Measurements from ENCODE around the gene GATM. TPM values are rescaled to one million over a fixed set of nuclear protein-coding genes. Genes with fewer than 3 reads are reported as not detected.
A peak's percentile ranks its signal among the peaks of the same experiment; 100 is the strongest.

Gene GATM
- polyA plus RNA-seq (0.53 to 1.2 TPM (median 0.60 TPM) in 3 replicates), polyA minus RNA-seq (0.32 to 1.6 TPM in 2 of 3 replicates, not detected in the other)
- polyA plus RNA-seq (2011; ENCODE audit: low read depth), result 1.1 TPM
- polyA plus RNA-seq (2011; cell fraction: cytosol; rRNA removed), result 0.56 and 1.1 TPM in 2 replicates
- 0.84 and 1.7 TPM in 2 replicates for polyA plus RNA-seq (2011; cell fraction: nucleus; rRNA removed)
- polyA plus RNA-seq (2012; ENCODE audit: low replicate concordance), result 0.29 and 1.2 TPM in 2 replicates
- not detected for polyA minus RNA-seq (2011; cell fraction: cytosol; rRNA and poly(A)+ RNA removed)
- 0.53 and 1.7 TPM in 2 replicates for polyA minus RNA-seq (2011; cell fraction: nucleus; rRNA and poly(A)+ RNA removed)

DNA sequence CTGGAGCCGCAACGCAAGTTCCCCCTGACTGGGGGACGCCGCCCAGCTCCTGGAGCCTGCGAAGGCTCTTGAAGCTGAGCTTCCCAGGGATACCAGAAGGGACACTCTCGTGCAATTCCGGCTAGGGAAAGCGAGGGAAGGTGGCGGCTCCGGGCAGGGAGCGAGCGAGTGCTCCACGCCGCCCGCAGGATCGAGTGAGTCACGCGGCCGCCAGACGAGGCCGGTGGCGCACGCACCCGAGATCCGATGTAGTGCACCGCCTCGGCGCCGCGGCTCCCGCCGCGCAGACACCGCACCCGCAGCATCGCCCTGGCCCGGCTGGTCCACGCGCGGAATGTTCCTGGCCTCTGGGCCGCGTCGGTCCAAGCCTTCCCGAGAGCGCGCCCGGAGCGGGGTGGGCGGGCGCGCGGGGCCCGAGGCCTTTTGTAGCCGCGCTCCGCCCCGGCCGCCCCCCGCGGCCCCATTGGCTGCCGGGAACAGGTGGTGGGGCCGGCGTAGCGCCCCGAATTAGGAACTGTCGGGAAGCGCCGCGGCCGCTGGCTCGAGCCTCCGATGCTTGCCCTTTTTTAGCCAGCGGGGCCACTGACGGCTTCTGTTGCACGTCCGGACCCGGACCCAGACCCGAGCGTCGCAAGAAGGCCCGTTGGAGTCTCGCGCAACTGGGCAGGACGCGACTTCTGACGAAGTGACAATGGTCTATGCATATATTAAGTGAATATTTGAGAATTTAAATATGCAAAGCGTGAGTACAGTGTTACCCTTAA lies at the start of gene GATM:
Gene GATM (minus strand): TSS at position 396 of the 764 bp plus-strand sequence. CDS start 91 bp downstream, at position 305.
- FAIRE-seq (no peak), DNase-seq (ENCODE audit: low read depth, low spot score) (no peak)
- peak within 1 kb of the TSS; percentile 66 for H2AFZ ChIP-seq (ENCODE audit: control insufficient read depth, low read length)

GRCh38 chr15:45427085-45427484 lies 48.7 kb upstream of the GATM start:
- Histone ChIP-seq H3K36me3 (ENCODE audit: control insufficient read depth in 2 of 2, extremely low read depth in 1 of 2, insufficient read depth in 2 of 2, low read length in 2 of 2) (no peaks in the 10 kb centered on the region), H3K9ac (ENCODE audit: control insufficient read depth, extremely low read depth, insufficient read depth, low read length) (no peak overlapping the region), H3K27me3 (ENCODE audit: control insufficient read depth, extremely low read depth, insufficient read depth, low read length) (peaks cover 22% of the 10 kb centered on the region), H4K20me1 (ENCODE audit: control insufficient read depth, extremely low read depth, insufficient read depth, low read length) (no peaks in the 10 kb centered on the region), H3K4me2 (ENCODE audit: control insufficient read depth, extremely low read depth, insufficient read depth, low read depth, low read length) (no peak overlapping the region), H3K27ac (ENCODE audit: control insufficient read depth, insufficient read depth, low read length) (no peak overlapping the region), H3K9me1 (ENCODE audit: control insufficient read depth, extremely low read depth, insufficient read depth, low read length) (no peaks in the 10 kb centered on the region), H3K9me3 (ENCODE audit: control insufficient read depth, low read depth, low read length) (no peaks in the 10 kb centered on the region), H3K4me3 (ENCODE audit: control insufficient read depth in 2 of 3, extremely low read depth in 1 of 3, insufficient read depth in 2 of 3, low read depth in 1 of 3, low read length in 3 of 3) (no peak overlapping the region), H3K79me2 (ENCODE audit: control insufficient read depth, insufficient read depth, low read length) (no peaks in the 10 kb centered on the region), H3K4me1 (ENCODE audit: control insufficient read depth, extremely low read depth, insufficient read depth, low read length) (no peaks in the 10 kb centered on the region), H2AFZ (ENCODE audit: control insufficient read depth, low read length) (no peak overlapping the region)
- no peak for DNase-seq (ENCODE audit: low read depth, low spot score)
- dilution Hi-C loops (cut with MboI; ENCODE audit: extremely low pct_ligation_motif_present, low sequenced_read_pairs), result no loop called here
- TF ChIP-seq EZH2 (IDR thresholded peaks at IDR 0.05; ENCODE audit: low read length), result no peak
- TF ChIP-seq, protein P1, sequence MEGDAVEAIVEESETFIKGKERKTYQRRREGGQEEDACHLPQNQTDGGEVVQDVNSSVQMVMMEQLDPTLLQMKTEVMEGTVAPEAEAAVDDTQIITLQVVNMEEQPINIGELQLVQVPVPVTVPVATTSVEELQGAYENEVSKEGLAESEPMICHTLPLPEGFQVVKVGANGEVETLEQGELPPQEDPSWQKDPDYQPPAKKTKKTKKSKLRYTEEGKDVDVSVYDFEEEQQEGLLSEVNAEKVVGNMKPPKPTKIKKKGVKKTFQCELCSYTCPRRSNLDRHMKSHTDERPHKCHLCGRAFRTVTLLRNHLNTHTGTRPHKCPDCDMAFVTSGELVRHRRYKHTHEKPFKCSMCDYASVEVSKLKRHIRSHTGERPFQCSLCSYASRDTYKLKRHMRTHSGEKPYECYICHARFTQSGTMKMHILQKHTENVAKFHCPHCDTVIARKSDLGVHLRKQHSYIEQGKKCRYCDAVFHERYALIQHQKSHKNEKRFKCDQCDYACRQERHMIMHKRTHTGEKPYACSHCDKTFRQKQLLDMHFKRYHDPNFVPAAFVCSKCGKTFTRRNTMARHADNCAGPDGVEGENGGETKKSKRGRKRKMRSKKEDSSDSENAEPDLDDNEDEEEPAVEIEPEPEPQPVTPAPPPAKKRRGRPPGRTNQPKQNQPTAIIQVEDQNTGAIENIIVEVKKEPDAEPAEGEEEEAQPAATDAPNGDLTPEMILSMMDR (optimal IDR thresholded peaks at IDR 0.05 in 1 of 3, IDR thresholded peaks at IDR 0.05 in 1 of 3, conservative IDR thresholded peaks at IDR 0.05 in 1 of 3; ENCODE audit: extremely low read depth in 1 of 3, insufficient read depth in 2 of 3, low read length in 3 of 3), result no peak
- FAIRE-seq, result no peak

More for the DNA sequence above, at the start of gene GATM:
- Histone ChIP-seq H3K4me1 (ENCODE audit: control insufficient read depth, extremely low read depth, insufficient read depth, low read length) (peaks cover 9% of the 10 kb centered on the region), H3K9me1 (ENCODE audit: control insufficient read depth, extremely low read depth, insufficient read depth, low read length) (no peaks in the 10 kb centered on the region), H3K9me3 (ENCODE audit: control insufficient read depth, low read depth, low read length) (no peaks in the 10 kb centered on the region), H3K27me3 (ENCODE audit: control insufficient read depth, extremely low read depth, insufficient read depth, low read length) (peaks cover 39% of the 10 kb centered on the region), H4K20me1 (ENCODE audit: control insufficient read depth, extremely low read depth, insufficient read depth, low read length) (no peaks in the 10 kb centered on the region), H3K9ac (ENCODE audit: control insufficient read depth, extremely low read depth, insufficient read depth, low read length) (peak within 1 kb of the TSS; percentile 13), H3K4me3 (ENCODE audit: control insufficient read depth in 2 of 3, extremely low read depth in 1 of 3, insufficient read depth in 2 of 3, low read depth in 1 of 3, low read length in 3 of 3) (peak within 1 kb of the TSS; percentile 37 to 70 (median 60)), H3K36me3 (ENCODE audit: control insufficient read depth in 2 of 2, extremely low read depth in 1 of 2, insufficient read depth in 2 of 2, low read length in 2 of 2) (no peaks in the 10 kb centered on the region), H3K4me2 (ENCODE audit: control insufficient read depth, extremely low read depth, insufficient read depth, low read depth, low read length) (peak within 1 kb of the TSS; percentile 94), H3K27ac (ENCODE audit: control insufficient read depth, insufficient read depth, low read length) (no peak within 1 kb of the TSS), H3K79me2 (ENCODE audit: control insufficient read depth, insufficient read depth, low read length) (no peaks in the 10 kb centered on the region)
- dilution Hi-C loops (cut with MboI; ENCODE audit: extremely low pct_ligation_motif_present, low sequenced_read_pairs), result loop anchor here (25.0 kb wide), 1 partner anchor 166 kb away; no protein-coding TSS in a partner anchor
- TF ChIP-seq, protein P1 (optimal IDR thresholded peaks at IDR 0.05 in 1 of 3, IDR thresholded peaks at IDR 0.05 in 1 of 3, conservative IDR thresholded peaks at IDR 0.05 in 1 of 3; ENCODE audit: extremely low read depth in 1 of 3, insufficient read depth in 2 of 3, low read length in 3 of 3), result peak; percentile 43 to 63 (median 55)
- TF ChIP-seq EZH2 (IDR thresholded peaks at IDR 0.05; ENCODE audit: low read length), result no peak
